Brain microvascular endothelial cell (primary cell): ENCODE results near the gene SLC13A2.

Experiments used
- DNase-seq: peaks from one replicate; pipeline ENCODE4 v3.0.0-alpha.2; 2020
- H3K27ac ChIP-seq: fragments of 250-450 bp; sonication (Bioruptor Pico); 2 replicates; pipeline ENCODE4 v1.5.1; 2020; ENCODE audit warnings: mild to moderate bottlenecking, moderate library complexity
- H3K27me3 ChIP-seq: fragments of 250-450 bp; sonication (Bioruptor Pico); replicated peaks from 2 replicates; pipeline ENCODE4 v1.5.1; 2020; ENCODE audit warnings: mild to moderate bottlenecking
- H3K36me3 ChIP-seq: fragments of 250-450 bp; sonication (Bioruptor Pico); replicated peaks from 2 replicates; pipeline ENCODE4 v1.5.1; 2020; ENCODE audit warnings: mild to moderate bottlenecking
- H3K4me3 ChIP-seq: 2 replicates; pipeline ENCODE4 v1.5.1; 2011; ENCODE audit warnings: low read depth, mild to moderate bottlenecking, control low read depth, low read length, moderate library complexity
- CTCF ChIP-seq: IDR thresholded peaks from 2 replicates; pipeline ENCODE4 v1.5.1; 2011; ENCODE audit warnings: low read depth, mild to moderate bottlenecking, moderate library complexity, low read length, control low read depth, inconsistent platforms; ENCODE audit errors: missing control alignments
- in situ Hi-C: cut with HindIII; loops from 2 replicates; pipeline ENCODE4 v1.10.0; 2017; ENCODE audit warnings: low sequenced_read_pairs, low pct_ligation_motif_present

Gene SLC13A2

GRCh38 chr17:28487881-28488532, 14.6 kb downstream of the SLC13A2 start:
- Histone ChIP-seq H3K27ac (no peak overlapping the region), H3K4me3 (no peak overlapping the region), H3K36me3 (no peaks in the 10 kb centered on the region), H3K27me3 (peaks cover 9% of the 10 kb centered on the region)
- in situ Hi-C loops, result no loop called here
- DNase-seq, result no peak
- no peak for TF ChIP-seq CTCF

GRCh38 chr17:28488533-28489276, 15.3 kb downstream of the SLC13A2 start:
- H3K27me3 ChIP-seq, result peaks cover 9% of the 10 kb centered on the region
- no peaks in the 10 kb centered on the region for H3K36me3 ChIP-seq
- TF ChIP-seq CTCF, result no peak
- H3K27ac ChIP-seq, result no peak overlapping the region
- in situ Hi-C loops, result no loop called here
- DNase-seq, result no peak
- no peak overlapping the region for H3K4me3 ChIP-seq

GRCh38 chr17:28491286-28491685, 17.8 kb downstream of the SLC13A2 start:
- no peak overlapping the region for H3K4me3 ChIP-seq
- TF ChIP-seq CTCF, result no peak
- in situ Hi-C loops, result no loop called here

GRCh38 chr17:28491860-28492259, 18.4 kb downstream of the SLC13A2 start:
- Histone ChIP-seq H3K36me3 (no peaks in the 10 kb centered on the region), H3K27ac (no peak overlapping the region), H3K27me3 (no peaks in the 10 kb centered on the region), H3K4me3 (no peak overlapping the region)
- DNase-seq, result no peak
- no peak for TF ChIP-seq CTCF
- in situ Hi-C loops, result no loop called here

More at GRCh38 chr17:28491286-28491685, 17.8 kb downstream of the SLC13A2 start:
- no peak overlapping the region for H3K27ac ChIP-seq
- H3K36me3 ChIP-seq, result no peaks in the 10 kb centered on the region
- DNase-seq, result no peak
- H3K27me3 ChIP-seq, result no peaks in the 10 kb centered on the region

GRCh38 chr17:28492352-28493310, 19.2 kb downstream of the SLC13A2 start:
- Histone ChIP-seq H3K27ac (no peak overlapping the region), H3K36me3 (no peaks in the 10 kb centered on the region), H3K27me3 (no peaks in the 10 kb centered on the region), H3K4me3 (no peak overlapping the region)
- no peak for TF ChIP-seq CTCF
- in situ Hi-C loops, result no loop called here
- DNase-seq, result no peak
